Liver (tissue), 3 donors: ENCODE data around the gene GNG12.

Experiments used
- EGR1 ChIP-seq, 2 donors: IDR thresholded peaks; 2 replicates each; pipeline ENCODE4 v1.6.1; 2016 to 2018; ENCODE audit warnings: antibody characterized with exemption in 2 of 2, low read depth in 2 of 2
- FOXA1 ChIP-seq: IDR thresholded peaks from 2 replicates; pipeline ENCODE4 v1.6.1; 2016; ENCODE audit warnings: antibody characterized with exemption
- GABPA ChIP-seq, 2 donors: IDR thresholded peaks in 1 of 2; conservative IDR thresholded peaks in 1 of 2; 2 replicates each; pipeline ENCODE4 v1.6.1; 2016; ENCODE audit warnings: antibody characterized with exemption in 2 of 2, mild to moderate bottlenecking in 1 of 2, moderate library complexity in 1 of 2
- HNF4G ChIP-seq: IDR thresholded peaks from 2 replicates; pipeline ENCODE4 v1.6.1; 2016; ENCODE audit warnings: antibody characterized with exemption
- RAD21 ChIP-seq, 2 donors: IDR thresholded peaks; 2 replicates each; pipeline ENCODE4 v1.6.1; 2016; ENCODE audit warnings: antibody characterized with exemption in 2 of 2, mild to moderate bottlenecking in 2 of 2
- ZBTB33 ChIP-seq: IDR thresholded peaks from 2 replicates; pipeline ENCODE4 v1.6.1; 2016; ENCODE audit warnings: antibody characterized with exemption
- TF ChIP-seq, protein P1 (sequence below): fragments of 150-350 bp; IDR thresholded peaks from 2 replicates; pipeline ENCODE4 v1.5.1; 2017; ENCODE audit warnings: improper control_type of control experiment, low read depth, low read length; ENCODE audit not compliant: missing input control
- TF ChIP-seq, protein P2 (sequence below): IDR thresholded peaks from 2 replicates; pipeline ENCODE4 v1.6.1; 2016; ENCODE audit warnings: antibody characterized with exemption
- donor health status: healthy.
- donor health status: healthy.

DNA sequence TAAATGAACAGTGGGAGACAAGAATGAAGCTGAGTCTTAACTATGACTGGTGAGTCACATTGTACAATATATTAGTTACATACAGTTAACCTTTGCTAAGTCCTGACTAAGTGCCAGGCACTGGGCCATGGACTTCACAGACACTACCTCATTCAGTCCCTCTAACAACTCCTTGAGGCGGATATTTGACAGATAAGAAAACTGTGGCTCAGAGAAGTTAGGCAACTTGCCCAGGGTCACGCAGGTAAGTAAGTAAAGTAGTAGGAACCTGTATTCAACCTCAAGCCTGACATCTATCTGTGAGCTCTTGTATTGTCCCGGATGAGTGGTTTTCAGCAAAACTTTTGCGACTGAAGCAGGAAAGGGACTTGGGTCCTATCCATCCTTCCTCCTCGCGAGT is 62.1 kb downstream of the GNG12 start:
- TF ChIP-seq, protein P1, sequence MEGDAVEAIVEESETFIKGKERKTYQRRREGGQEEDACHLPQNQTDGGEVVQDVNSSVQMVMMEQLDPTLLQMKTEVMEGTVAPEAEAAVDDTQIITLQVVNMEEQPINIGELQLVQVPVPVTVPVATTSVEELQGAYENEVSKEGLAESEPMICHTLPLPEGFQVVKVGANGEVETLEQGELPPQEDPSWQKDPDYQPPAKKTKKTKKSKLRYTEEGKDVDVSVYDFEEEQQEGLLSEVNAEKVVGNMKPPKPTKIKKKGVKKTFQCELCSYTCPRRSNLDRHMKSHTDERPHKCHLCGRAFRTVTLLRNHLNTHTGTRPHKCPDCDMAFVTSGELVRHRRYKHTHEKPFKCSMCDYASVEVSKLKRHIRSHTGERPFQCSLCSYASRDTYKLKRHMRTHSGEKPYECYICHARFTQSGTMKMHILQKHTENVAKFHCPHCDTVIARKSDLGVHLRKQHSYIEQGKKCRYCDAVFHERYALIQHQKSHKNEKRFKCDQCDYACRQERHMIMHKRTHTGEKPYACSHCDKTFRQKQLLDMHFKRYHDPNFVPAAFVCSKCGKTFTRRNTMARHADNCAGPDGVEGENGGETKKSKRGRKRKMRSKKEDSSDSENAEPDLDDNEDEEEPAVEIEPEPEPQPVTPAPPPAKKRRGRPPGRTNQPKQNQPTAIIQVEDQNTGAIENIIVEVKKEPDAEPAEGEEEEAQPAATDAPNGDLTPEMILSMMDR: no peak
- no peak for TF ChIP-seq EGR1 (IDR thresholded peaks at IDR 0.05; ENCODE audit: low read depth in 2 of 2)
- no peak for TF ChIP-seq HNF4G
- TF ChIP-seq, protein P2, sequence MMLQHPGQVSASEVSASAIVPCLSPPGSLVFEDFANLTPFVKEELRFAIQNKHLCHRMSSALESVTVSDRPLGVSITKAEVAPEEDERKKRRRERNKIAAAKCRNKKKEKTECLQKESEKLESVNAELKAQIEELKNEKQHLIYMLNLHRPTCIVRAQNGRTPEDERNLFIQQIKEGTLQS: no peak
- TF ChIP-seq RAD21 (IDR thresholded peaks at IDR 0.05): peak in 1 of 2 donors; percentile 49
- TF ChIP-seq FOXA1: no peak
- TF ChIP-seq GABPA (IDR thresholded peaks at IDR 0.05 in 1 of 2, conservative IDR thresholded peaks at IDR 0.05 in 1 of 2): no peak
- no peak for TF ChIP-seq ZBTB33
